LoVo (cell line): Measurements from ENCODE around the gene EIF2B2.
A peak's percentile ranks its signal among the peaks of the same experiment; 100 is the strongest.

Experiments
- DNase-seq: peaks from one replicate; pipeline ENCODE4 v3.0.0-alpha.2; 2016; ENCODE audit warnings: low spot score

EIF2B2 gene

DNA sequence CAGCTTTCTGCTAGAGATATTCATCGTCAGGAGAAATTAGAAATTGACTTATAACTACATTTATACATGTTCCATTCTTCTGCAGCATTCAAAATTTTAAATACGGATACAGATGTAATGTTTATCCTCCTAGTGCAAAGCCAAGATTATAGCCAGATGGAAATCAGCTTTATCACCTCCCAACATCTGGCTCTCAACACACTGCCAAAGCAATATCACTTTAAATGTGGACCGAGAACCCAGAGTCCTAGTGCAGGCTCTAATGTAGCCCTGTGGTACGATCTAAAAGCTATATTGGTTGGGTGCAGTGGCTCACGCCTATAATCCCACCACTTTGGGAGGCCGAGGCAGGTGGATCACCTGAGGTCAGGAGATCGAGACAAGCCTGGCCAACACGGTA, 42.0 kb downstream of the EIF2B2 start:
- DNase-seq = no peak

DNA sequence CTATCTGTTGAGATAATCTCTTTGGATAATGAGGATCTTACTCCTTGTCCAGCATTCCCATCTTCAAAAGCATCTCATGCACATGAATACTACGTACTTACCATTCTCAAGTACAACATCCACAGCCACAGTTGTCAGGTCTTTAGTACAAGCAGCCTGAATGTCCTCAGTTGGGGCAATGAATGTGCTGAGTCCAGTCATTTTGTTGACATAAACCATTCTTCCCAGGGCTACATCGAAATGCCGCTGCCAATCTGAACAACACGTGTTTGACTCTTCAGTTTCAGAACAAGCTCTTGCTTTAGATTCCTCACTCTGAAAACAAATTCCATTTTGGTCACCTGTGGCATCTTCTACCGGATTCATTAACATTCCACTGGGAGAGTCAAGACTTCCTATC, 43.6 kb downstream of the EIF2B2 start:
- DNase-seq = no peak

DNA sequence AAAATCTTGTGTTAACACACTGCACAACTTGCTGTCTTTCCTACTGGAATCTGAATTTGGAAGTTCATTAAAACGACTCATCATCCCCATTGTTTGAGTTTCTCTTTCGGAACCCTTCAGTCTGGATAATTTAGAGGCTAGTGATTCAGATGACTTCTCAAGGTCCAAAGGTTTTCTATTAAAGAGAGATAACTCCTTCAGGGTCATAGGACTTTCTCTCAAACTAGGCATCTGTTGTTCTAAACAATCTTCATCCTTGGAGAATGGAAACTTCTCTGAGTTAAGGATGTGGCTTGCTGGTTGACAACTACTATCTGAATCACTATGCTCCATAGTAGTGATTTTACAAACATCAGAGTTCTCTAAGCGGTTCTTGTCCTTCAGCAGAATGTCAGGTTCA, 44.2 kb downstream of the EIF2B2 start:
- DNase-seq = no peak

DNA sequence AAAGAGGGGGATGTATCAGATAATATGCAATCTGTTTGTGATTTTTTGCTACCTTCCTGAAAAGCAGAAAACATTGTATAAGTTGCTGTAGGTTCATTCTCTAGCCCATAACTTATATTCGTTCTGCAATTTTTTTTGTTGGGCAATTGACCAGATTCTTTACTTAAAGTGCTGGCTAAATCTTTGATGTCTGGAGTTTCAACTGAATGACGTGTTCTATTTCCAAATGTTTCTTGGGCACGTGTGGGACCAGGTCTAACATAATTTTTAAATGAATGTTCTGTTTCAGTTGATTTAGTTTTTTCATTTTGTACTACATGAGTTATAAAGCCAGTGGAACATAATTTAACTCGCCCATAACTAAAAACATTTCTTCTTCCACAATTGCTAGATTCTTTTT, 44.8 kb downstream of the EIF2B2 start:
- DNase-seq = no peak

DNA sequence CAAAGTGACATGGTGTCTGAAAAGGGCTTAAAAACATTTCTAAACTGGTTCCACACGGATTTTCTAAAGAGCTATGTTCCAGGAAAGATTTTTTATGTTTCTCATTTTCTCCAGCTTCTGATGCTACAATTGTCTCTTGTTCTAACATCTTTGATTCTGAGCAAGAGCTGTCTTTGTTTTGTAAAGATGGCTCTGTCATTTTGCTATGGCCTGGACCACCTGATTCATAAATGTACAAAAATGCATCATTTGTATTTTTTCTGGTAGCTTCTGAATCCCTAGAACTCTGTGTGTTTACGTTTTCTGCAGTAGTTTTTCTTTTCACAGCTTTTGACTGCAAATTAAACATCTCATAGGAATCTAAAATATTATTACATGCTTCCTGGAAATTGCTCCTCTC, 45.4 kb downstream of the EIF2B2 start:
- no peak for DNase-seq

DNA sequence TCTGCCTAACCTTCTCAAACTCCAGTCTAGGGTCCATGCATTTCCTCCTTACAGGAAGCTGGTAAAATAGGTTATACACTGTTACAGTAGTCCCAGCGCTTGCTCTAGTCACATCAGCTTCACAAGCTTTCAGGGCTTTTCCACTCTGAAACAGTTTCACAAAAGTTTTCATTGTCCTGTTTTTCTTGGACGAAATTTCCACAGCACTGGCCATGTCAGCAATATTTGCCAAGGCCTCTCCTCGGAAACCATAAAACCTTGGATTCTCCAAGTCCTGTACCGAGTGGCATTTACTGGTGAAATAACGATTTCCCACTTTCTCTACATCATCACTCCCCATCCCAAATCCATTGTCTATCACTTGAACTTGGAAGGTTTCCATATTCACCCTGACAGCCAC, 46.4 kb downstream of the EIF2B2 start:
- no peak for DNase-seq

DNA sequence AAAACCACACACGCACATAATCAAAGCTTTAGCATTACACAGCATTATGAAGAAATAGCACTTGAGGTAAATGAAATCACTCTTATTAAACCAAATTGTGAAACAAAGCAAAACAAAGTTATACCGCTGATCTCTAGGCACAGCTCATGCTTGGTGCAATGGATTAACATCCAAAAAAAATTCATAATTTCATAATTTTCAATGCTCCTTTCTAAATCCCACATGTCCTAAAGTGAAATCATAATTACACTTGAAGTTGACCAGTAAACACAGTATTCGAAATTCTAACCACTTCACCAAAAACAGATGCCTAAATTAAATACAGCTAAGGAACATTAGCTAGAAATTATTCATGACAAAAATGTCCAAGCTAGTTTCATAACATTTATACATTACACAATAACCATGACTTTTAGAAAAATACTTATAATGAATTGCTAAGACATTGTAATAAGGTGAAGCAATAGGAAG, 47.0 kb downstream of the EIF2B2 start:
- DNase-seq = no peak

DNA sequence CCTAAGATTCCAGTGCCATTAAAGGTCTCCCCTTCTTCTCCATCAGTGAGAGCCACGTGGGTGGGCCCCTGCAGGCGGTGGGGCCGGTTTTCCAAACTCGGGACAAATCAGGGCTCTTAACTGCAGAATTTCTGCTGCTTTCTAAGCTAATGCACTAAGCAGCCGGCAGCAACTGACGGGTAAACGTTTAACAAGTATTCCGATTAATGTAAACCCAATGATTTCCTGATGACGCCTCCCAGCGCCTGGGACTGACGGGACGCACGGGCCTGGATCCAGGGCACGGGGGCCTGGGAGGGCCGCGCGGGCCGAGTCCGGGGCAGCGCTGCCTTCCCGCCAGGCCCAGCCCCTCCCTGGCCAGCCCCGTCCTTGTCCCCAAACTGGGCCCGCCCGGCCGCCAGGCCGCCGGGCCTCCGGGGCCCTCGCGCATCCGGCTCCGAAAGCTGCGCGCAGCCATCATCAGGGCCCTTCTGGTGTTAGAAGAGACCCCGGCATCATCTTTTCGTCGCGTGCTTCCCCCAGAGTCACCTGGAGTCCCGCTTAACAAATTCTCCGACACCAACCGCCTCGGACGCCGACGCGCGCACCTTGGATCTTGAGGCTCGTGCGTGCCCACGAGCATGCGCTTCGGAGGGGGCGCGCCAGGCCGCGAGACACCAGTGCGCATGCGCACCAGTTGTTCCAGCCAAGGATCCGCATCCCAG, 48.3 kb downstream of the EIF2B2 start, which contains the start of gene MLH3:
Gene MLH3, minus strand, starts transcription at position 616 of the 704 bp plus-strand sequence. CDS start 1,812 bp downstream, outside the sequence.
- DNase-seq = peak; percentile 89

DNA sequence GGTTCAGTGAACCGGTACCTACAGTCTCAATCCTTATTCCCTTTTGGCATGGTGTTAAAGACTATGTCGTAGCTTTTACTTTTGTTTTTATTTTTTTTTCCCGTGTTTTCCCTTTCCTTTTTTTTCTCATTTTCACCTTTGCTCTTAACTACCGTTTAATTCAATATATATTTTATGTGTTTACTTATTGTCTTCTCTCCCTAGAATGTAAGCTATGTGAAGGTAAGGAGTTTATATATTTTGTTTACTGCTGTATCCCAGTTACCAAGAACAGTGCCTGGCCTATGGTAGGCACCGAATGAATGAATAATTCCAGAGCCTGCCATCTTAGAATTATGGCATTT, 48.8 kb downstream of the EIF2B2 start:
- DNase-seq = no peak

DNA sequence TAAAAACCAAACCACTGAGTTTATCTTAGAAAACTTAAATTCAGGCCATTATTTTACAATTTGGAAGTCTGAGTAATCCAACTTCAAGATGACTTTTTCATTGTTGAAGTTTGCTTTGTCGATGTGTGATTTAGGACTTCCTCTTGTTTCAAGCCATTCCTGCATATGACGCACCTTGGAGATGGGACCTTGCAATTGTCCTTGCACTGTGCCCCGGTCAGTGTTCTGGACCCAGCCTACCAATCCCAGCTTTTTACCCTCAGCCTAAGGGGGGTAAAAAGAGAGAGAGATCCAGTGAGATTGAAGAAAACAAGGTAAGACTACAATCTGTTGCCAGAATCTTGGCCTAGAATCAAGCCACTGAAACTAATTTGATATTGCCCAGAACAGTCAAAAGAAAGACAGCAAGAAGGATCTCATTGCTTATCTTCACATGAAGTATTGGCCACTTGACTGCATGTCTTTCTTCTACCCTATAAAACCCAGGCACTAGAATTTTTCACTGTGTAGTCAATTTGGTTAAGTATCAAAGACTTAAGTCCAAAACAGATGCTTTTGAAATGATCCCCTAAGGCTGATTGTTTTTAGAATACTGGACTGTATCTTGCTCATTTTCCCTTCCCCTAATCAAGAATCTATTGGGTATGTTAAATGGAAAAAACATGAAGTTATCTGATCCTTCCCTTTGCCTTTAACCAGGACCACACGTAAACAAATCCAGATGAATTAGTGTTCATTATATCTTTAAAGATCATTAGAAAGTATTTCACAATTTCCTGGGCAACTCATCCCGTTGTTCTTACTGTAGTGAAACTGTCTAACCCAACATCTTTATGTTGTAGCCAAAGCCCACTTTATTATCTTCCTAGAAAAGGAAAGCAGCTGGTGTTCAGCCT, 50.9 kb downstream of the EIF2B2 start:
- DNase-seq = no peak

DNA sequence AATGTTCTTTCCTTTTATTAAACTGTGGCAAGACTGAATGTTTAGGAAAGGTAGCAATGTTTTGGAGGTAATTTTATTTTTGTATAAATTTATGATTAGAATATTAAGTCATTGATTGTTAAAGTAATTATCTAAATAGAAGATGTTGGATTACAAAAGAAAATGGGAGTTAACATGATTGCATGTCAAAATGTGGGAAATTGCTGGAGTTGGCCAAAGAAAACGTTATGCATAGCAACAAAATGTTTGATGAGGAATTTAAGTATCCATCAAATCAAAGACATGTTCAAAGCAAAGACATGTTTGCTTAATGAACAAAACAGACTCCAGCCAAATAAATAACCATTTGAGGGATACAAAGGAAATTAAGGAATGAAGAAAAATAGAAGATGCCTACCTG, 51.7 kb downstream of the EIF2B2 start:
- no peak for DNase-seq

DNA sequence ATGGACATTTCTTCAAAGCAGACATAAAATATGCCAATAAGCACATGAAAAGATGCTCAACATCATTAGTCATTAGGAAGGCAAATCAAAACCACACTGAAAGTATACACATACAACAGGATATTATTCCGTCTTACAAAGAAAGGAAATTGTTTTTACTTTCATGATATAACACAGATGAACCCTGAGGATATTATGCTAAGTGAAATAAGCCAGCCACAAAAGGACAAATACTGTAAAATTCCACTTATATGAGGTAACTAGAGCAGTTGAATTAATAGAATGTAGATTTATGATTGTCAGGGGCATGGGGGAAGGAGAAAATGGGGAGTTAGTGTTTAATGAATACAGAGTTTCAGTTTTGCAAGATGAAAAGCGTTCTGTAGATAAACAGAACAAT, 56.9 kb downstream of the EIF2B2 start:
- DNase-seq = no peak

DNA sequence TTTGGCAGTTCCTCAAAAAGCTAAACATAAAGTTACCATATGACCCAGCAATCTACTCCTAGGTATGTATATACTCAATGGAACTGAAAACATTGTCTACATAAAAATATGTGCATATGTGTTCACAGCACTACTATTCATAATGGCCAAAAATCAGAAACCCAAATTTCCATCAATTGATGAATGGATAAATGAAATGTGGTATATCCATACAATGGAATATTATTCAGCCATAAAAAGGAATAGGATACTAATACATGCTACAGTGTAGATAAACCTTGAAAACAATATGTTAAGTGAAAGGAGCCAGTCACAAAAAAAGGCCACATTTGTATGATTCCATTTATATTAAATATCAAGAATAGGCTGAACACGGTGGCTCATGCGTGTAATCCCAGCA, 57.7 kb downstream of the EIF2B2 start:
- DNase-seq = no peak
